Measurements from ENCODE around the gene KRTAP9-7.
"Not testable (repeated sequence)": the region's sequence is repeated elsewhere in the genome, so short reads cannot be mapped to it uniquely, and the experiment has no call there.

KRTAP9-7 gene, protein sequence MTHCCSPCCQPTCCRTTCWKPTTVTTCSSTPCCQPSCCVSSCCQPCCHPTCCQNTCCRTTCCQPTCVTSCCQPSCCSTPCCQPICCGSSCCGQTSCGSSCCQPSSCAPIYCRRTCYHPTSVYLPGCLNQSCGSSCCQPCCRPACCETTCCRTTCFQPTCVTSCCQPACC

DNA sequence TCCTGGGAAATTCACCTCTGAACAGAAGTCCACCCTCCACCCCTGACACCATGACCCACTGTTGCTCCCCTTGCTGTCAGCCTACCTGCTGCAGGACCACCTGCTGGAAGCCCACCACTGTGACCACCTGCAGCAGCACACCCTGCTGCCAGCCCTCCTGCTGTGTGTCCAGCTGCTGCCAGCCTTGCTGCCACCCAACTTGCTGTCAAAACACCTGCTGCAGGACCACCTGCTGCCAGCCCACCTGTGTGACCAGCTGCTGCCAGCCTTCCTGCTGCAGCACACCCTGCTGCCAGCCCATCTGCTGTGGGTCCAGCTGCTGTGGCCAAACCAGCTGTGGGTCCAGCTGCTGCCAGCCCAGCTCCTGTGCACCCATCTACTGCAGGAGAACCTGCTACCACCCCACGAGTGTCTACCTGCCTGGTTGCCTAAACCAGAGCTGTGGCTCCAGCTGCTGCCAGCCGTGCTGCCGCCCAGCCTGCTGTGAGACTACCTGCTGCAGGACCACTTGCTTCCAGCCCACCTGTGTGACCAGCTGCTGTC lies at the start of gene KRTAP9-7:
KRTAP9-7 (plus strand) TSS at position 51 of the 543 bp plus-strand sequence; CDS start at position 51, 0 bp downstream.
- DNase-seq, result not testable (repeated sequence)

DNA sequence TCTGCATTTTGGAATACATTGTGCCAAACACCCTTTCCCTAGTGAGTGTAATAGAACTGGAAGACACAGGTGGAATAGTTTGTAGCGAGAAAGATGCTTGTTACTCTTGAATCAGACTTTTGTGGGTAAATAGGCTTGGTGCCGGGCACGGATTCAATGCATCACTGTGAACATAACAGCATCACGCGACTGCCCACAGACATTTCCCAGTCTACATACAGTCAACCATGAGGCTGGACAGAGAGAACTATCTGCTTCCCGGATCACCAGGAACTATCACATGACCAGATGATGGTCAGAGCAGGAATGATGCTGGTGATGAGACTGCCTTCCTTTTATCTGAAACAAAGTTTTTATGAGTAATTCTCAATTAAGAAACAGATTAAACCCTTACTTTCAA lies 49.4 kb upstream of the KRTAP9-7 start:
- no peak for DNase-seq

DNA sequence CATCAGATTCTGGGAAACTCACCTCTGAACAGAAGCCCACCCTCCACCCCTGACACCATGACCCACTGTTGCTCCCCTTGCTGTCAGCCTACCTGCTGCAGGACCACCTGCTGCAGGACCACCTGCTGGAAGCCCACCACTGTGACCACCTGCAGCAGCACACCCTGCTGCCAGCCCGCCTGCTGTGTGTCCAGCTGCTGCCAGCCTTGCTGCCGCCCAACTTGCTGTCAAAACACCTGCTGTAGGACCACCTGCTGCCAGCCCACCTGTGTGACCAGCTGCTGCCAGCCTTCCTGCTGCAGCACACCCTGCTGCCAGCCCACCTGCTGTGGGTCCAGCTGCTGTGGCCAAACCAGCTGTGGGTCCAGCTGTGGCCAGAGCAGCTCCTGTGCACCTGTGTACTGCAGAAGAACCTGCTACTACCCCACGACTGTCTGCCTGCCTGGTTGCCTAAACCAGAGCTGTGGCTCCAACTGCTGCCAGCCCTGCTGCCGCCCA lies 48.9 kb upstream of the KRTAP9-7 start, which contains the start of gene KRTAP9-2:
KRTAP9-2 (plus strand) TSS at position 51 of the 498 bp plus-strand sequence; CDS start at position 58, 7 bp downstream.
- not testable (repeated sequence) for DNase-seq

DNA sequence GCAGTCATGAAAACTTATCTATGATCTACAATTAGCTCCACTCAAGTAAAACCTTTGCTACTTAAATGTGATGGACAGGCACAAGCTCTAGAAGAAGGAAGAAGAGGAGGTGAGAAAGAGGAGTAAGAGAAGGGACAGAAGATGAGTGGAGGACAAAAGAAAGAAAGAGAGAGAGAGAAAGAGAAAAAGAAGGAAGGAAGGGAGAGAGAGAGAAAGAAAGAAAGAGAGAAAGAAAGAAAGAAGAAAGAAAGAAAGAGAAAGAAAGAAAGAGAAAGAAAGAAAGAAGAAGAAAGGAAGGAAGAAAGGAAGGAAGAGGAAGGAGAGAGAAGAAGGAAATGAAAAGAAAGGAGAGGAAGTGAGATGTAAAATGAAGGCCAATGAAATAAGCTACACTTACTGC lies 45.4 kb upstream of the KRTAP9-7 start:
- DNase-seq, result no peak

DNA sequence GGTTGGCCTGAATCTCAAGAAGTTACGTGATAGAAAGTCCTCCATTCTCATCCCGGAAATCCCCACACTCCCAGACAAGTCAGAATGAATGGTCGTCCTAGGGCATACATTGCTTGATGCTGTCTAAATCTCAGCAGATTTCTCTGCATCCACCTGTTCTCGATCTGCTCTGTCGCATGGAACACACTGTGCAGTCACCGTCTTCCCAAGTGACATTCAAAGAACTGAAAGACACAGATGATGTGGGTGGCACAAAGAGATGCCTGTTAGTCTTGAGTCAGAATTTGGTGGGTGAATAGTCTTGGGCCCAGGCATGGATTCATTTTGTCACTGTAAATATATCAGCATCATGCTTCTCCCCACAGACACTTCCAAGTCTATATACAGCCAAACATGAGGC lies 43.8 kb upstream of the KRTAP9-7 start:
- DNase-seq, result no peak

DNA sequence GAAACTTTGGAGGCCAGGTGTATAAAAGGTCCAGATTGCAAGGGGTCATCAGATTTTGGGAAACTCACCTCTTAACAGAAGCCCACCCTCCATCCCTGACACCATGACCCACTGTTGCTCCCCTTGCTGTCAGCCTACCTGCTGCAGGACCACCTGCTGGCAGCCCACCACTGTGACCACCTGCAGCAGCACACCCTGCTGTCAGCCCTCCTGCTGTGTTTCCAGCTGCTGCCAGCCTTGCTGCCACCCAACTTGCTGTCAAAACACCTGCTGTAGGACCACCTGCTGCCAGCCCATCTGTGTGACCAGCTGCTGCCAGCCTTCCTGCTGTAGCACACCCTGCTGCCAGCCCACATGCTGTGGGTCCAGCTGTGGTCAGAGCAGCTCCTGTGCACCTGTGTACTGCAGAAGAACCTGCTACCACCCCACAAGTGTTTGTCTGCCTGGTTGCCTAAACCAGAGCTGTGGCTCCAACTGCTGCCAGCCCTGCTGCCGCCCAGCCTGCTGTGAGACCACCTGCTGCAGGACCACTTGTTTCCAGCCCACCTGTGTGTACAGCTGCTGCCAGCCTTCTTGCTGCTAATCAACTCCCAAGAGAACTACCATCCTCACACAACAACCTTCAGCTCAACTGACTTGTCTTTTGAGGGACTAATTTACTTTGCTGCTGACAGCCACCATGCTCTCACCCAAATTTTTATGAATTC lies 42.9 kb upstream of the KRTAP9-7 start, which contains the start of gene KRTAP9-3:
KRTAP9-3 (plus strand) TSS at position 51 of the 707 bp plus-strand sequence; CDS start at position 104, 53 bp downstream.
- not testable (repeated sequence) for DNase-seq

DNA sequence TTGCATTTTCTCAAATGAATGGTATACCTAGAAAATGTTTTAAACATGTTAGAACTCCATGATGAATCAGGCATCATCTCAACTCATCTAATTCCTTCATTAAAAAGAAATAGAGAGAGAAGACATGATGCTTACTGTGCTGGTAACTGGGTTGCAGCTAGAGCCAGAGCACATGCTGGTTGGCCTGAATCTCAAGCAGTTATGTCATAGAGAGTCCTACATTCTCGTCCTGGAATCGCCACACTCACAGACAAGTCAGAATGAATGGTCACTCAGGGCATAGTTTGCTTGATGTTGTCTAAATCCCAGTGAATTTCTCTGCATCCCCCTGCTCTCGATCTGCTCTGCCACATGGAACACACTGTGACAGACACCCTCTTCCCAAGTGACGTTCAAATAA lies 38.4 kb upstream of the KRTAP9-7 start:
- DNase-seq, result not testable (repeated sequence)

DNA sequence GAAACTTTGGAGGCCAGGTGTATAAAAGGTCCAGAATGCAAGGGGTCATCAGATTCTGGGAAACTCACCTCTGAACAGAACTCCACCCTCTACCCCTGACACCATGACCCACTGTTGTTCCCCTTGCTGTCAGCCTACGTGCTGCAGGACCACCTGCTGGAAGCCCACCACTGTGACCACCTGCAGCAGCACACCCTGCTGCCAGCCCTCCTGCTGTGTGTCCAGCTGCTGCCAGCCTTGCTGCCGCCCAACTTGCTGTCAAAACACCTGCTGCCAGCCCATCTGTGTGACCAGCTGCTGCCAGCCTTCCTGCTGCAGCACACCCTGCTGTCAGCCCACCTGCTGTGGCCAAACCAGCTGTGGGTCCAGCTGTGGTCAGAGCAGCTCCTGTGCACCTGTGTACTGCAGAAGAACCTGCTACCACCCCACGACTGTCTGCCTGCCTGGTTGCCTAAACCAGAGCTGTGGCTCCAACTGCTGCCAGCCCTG lies 37.5 kb upstream of the KRTAP9-7 start, which contains the start of gene KRTAP9-8:
KRTAP9-8 (plus strand) TSS at position 51 of the 489 bp plus-strand sequence; CDS start at position 104, 53 bp downstream.
- DNase-seq, result not testable (repeated sequence)

DNA sequence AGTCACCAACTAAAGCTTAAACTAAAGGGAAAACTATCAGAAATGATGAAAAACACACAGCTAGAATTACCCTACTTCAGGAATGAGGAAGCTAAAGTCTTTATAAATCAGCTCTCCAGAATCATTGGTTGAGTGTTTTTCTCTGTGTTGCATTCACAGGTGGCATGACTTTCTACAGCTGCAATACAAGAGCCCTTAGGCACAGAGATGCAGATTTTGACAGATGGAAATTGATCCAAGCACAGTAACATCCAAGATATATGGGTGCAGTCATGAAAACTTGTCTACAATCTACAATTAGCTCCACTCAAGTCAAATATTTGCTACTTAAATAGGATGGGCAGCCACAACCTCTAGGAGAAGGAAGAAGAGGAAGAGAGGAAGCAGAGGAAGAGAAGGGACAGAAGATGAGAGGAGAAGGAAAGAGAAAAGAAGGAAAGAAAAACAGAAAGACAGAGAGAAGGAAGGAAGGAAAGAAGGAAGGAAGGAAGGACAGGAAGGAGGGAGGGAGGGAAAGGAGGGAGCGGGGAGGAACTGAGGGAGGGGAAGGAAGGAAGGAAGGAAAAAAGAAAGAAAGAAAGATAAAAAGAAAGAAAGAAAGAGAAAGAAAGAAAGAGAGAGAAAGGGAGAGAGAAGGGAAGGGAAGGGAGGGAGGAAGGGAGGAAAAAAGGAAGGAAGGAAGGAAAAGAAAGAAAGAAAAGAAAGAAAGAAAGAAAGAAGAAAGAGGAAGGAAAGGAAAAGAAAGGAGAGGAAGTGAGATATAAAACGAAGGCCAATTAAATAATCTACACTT lies 28.3 kb upstream of the KRTAP9-7 start:
- DNase-seq, result not testable (repeated sequence)

DNA sequence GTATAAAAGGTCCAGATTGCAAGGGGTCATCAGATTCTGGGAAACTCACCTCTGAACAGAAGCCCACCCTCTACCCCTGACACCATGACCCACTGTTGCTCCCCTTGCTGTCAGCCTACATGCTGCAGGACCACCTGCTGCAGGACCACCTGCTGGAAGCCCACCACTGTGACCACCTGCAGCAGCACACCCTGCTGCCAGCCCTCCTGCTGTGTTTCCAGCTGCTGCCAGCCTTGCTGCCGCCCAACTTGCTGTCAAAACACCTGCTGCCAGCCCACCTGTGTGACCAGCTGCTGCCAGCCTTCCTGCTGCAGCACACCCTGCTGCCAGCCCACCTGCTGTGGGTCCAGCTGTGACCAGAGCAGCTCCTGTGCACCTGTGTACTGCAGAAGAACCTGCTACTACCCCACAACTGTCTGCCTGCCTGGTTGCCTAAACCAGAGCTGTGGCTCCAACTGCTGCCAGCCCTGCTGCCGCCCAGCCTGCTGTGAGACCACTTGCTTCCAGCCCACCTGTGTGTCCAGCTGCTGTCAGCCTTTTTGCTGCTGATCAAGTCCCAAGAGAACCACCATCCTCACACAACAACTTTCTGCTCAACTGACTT lies 25.8 kb upstream of the KRTAP9-7 start, which contains the start of gene KRTAP9-4:
KRTAP9-4 (plus strand) TSS at position 51 of the 604 bp plus-strand sequence; CDS start at position 85, 34 bp downstream.
- not testable (repeated sequence) for DNase-seq

DNA sequence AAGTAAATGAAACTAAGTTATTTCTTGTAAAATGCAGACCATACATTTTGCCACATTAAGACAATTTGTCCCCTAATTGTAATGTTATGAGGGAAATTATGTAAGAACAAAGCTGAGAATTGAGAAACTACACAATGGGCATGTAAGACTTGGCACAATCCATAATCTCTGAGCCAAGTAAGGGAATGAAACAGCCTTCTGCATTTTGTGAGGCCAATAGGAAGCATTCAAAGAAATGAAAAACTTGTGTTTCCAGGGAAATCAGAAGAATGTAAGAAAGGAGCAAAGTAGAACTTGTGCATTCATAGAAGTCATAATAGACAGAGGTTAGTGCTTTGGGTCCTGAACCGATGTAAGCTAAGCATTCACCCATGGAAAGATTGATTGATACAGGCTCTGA lies 24.2 kb upstream of the KRTAP9-7 start:
- no peak for DNase-seq

DNA sequence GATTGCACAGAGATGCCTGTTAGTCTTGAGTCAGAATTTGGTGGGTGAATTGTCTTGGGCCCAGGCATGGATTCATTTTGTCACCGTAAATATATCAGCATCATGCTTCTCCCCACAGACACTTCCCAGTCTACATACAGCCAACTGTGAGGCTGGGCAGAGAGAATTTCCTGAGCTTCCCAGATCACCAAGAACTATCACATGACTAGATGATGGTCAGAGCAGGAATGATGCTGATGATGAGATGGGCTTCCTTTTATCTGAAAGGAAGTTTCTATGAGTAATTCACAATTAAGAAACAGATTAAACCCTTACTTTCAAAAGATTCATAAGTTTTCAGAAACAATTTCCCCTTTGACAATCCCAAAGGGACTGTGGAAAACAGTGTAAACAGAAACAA lies 20.6 kb upstream of the KRTAP9-7 start:
- DNase-seq, result no peak

DNA sequence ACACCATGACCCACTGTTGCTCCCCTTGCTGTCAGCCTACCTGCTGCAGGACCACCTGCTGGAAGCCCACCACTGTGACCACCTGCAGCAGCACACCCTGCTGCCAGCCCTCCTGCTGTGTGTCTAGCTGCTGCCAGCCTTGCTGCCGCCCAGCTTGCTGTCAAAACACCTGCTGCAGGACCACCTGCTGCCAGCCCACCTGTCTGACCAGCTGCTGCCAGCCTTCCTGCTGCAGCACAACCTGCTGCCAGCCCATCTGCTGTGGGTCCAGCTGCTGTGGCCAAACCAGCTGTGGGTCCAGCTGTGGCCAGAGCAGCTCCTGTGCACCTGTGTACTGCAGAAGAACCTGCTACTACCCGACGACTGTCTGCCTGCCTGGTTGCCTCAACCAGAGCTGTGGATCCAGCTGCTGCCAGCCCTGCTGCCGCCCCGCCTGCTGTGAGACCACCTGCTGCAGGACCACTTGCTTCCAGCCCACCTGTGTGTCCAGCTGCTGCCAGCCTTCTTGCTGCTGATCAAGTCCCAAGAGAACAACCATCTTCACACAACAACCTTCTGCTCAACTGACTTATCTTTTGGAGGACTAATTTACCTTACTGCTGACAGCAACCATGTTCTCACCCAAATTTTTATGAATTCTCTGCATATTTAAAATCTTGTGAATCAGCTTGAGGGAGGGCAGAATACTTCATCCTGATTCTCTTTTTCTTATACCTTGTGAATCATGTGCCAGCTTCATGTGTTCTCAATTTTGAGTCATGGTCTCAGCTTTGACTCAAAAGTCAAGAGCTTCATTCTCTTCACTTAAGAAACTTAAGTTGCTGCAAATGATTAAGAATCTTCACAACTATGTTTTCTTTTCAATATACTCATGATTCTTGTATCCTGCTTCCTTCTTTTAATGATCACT lies 19.9 kb upstream of the KRTAP9-7 start, which contains the start of gene KRTAP9-9:
KRTAP9-9 (plus strand) TSS at position 4 of the 910 bp plus-strand sequence.
- DNase-seq, result not testable (repeated sequence)

DNA sequence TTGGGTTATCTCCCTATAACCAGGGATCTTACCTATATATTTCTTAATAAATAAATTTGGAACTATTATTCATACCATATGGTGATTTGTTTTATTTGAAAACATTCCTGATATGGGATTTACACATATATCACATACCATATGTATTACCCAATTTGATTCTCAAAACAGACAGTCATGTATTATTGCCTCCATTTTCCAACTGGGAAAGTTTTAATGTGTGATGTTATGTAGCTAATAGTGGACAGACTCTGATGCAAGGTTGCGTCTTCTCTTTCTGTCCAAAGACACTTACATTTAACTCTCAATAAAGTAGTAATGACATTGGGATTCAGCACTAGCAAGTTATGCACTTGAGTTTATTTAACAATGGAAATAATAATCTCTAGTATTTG lies 19.2 kb upstream of the KRTAP9-7 start:
- no peak for DNase-seq

DNA sequence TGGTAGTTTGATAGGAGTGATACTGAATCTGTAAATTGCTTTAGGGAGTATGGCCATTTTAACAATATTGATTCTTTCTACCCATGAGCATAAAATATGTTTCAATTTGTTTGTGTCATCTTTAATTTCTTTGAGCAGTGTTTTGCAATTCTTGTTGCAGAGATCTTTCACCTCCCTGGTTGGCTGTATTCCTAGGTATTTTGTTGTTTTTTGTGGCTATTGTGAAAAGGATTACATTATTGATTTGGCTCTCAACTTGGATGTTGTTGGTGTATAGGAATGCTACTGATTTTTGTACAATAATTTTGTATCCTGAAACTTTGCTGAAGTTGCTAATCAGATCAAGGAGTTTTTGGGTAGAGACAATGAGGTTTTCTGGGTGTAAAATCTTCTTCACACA lies 17.1 kb upstream of the KRTAP9-7 start:
- no peak for DNase-seq

DNA sequence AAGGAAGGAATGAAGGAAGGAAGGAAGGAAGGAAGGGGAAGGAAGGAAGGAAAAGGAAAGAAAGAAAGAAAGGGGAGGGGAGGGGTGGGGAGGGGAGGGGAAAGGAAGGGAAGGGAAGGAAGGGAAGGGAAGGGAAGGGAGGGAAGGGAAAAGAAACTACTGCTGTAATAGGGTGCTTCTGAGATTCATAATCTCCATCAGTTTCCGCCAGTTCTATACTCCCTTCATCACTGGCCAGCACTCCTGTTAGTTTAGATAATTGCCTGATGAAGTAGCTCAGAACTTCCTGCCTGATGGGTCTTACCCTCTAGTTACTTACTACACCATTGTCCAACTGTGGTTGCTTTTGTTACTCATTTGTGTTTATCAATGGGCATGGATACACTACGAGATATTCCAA lies 12.3 kb upstream of the KRTAP9-7 start:
- no peak for DNase-seq

DNA sequence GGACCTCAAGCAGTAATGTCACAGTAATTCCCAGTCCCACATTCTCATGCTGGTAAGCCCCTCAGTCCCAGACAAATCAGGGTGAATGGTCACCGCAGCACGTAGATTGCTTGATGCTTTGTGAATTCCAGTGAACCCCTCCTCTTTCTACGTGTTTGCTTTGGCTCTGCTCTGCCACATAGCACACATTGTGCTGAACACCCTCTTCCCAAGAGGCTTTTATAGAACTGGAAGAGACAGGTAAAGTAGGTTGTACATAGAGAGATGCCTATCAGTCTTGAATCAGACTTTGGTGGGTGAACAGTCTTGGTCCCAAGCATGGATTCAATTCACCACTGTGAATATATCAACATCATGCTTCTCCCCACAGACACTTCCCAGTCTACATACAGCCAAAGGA lies 10.9 kb upstream of the KRTAP9-7 start:
- DNase-seq, result no peak

DNA sequence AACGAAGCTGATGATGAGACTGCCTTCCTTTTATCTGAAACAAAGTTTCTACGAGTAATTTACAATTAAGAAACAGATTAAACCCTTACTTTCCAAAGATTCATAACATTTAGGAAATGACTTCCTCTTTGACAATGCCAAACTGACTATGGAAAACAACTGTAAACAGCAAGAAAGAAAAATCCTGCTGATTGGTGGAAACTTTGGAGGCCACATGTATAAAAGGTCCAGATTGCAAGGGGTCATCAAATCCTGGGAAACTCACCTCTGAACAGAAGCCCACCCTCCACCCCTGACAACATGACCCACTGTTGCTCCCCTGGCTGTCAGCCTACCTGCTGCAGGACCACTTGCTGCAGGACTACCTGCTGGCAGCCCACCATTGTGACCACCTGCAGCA lies 10.4 kb upstream of the KRTAP9-7 start, which contains the start of gene KRTAP9-6:
KRTAP9-6 (plus strand) TSS at position 301 of the 400 bp plus-strand sequence; CDS start at position 301, 0 bp downstream.
- DNase-seq, result no peak

DNA sequence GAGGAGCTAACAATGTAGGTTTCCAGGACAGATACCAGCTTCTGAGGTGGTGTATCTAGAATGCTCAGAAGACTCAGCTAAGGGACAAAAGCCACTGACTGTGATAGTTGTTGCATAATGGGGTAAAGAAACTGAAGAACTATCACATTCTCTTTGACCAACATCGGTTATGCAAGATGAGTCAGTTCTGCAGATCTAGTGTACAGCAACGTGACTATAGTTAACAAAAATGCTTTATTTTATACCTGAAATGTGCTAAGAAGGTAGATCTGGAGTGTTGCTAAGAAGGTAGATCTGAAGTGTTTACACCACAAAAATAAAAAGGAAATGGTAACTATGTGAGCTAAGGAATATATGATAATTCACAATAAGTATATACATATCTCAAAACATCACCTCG lies 7.8 kb upstream of the KRTAP9-7 start:
- no peak for DNase-seq

DNA sequence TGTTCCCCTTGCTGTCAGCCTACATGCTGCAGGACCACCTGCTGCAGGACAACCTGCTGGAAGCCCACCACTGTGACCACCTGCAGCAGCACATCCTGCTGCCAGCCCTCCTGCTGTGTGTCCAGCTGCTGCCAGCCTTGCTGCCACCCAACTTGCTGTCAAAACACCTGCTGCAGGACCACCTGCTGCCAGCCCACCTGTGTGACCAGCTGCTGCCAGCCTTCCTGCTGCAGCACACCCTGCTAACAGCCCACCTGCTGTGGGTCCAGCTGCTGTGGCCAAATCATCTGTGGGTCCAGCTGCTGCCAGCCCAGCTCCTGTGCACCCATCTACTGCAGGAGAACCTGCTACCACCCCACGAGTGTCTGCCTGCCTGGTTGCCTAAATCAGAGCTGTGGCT lies 4.2 kb upstream of the KRTAP9-7 start:
- DNase-seq, result not testable (repeated sequence)

DNA sequence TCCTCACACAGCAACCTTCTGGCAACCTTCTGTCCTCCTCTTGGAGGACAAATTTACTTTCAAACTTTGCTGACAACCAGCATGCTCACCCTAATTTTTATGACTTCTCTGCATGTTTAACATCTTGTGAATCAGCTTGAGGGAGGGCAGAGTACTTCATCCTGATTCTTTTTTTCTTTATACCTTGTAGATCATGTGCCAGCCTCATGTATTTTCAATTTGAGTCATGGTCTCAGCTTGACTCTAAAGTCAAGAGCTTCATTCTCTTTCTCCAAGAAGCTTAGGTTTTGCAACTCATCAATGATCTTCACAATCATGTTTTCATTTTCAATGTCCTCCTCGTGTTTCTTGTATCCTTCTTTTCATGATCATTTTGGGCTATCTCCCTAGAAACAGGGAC lies 3.6 kb upstream of the KRTAP9-7 start:
- no peak for DNase-seq
